HG03039 (cell line): ENCODE measurements around the gene SLC6A9.

Experiments used
- ATAC-seq: cut with Tn5 transposase; IDR thresholded peaks from one replicate; pipeline ENCODE4 v1.9.1; 2021; ENCODE audit warnings: mild to moderate bottlenecking, moderate library complexity; ENCODE audit not compliant: unreplicated experiment

The SLC6A9 gene

GRCh38 chr1:44029911-44030604, 1.2 kb downstream of the SLC6A9 start:
- ATAC-seq, result peak; percentile 74

GRCh38 chr1:44029260-44029910, 1.9 kb downstream of the SLC6A9 start:
- no peak for ATAC-seq

- no peak for ATAC-seq
Measured at GRCh38 chr1:44027320-44027719, 3.9 kb downstream of the SLC6A9 start.

GRCh38 chr1:44025816-44026215, 5.4 kb downstream of the SLC6A9 start:
- ATAC-seq, result no peak

- no peak for ATAC-seq
Measured at GRCh38 chr1:44024903-44025525, 6.2 kb downstream of the SLC6A9 start.

- no peak for ATAC-seq
Measured at GRCh38 chr1:44024031-44024902, 7.0 kb downstream of the SLC6A9 start.

GRCh38 chr1:44021581-44022321, 9.5 kb downstream of the SLC6A9 start:
- ATAC-seq, result no peak

GRCh38 chr1:44021156-44021555, 10.1 kb downstream of the SLC6A9 start:
- ATAC-seq, result no peak

GRCh38 chr1:44020464-44020863, 10.8 kb downstream of the SLC6A9 start:
- no peak for ATAC-seq

- ATAC-seq, result no peak
Measured at GRCh38 chr1:44019466-44019948, 11.8 kb downstream of the SLC6A9 start.

- ATAC-seq, result no peak
Measured at GRCh38 chr1:44016890-44017400, 14.3 kb downstream of the SLC6A9 start.

- ATAC-seq, result no peak
Measured at GRCh38 chr1:44016041-44016889, 15.0 kb downstream of the SLC6A9 start.

GRCh38 chr1:44015206-44015605, 16.1 kb downstream of the SLC6A9 start:
- ATAC-seq, result no peak

- ATAC-seq, result no peak
Measured at GRCh38 chr1:44014365-44015104, 16.7 kb downstream of the SLC6A9 start.

- no peak for ATAC-seq
Measured at GRCh38 chr1:44013949-44014348, 17.3 kb downstream of the SLC6A9 start.

GRCh38 chr1:44012941-44013609, 18.2 kb downstream of the SLC6A9 start:
- no peak for ATAC-seq

- ATAC-seq, result no peak
Measured at GRCh38 chr1:44012404-44012803, 18.9 kb downstream of the SLC6A9 start.

GRCh38 chr1:44010935-44011471, 20.3 kb downstream of the SLC6A9 start:
- ATAC-seq, result no peak
